ENCODE results near the gene ATG16L2.
A peak's percentile ranks its signal among the peaks of the same experiment; 100 is the strongest.

The ATG16L2 gene

GRCh38 chr11:72778535-72779494 is 35.4 kb upstream of the ATG16L2 start:
- DNase-seq, result no peak

GRCh38 chr11:72779495-72780128 is 34.6 kb upstream of the ATG16L2 start:
- TF ChIP-seq CTCF (IDR thresholded peaks at IDR 0.05; ENCODE audit: low read depth, low read length, missing control alignments), result no peak
- no peak for DNase-seq

More at GRCh38 chr11:72778535-72779494, 35.4 kb upstream of the ATG16L2 start:
- H3K4me3 ChIP-seq (ENCODE audit: low read depth, low read length), result no peak overlapping the region
- no peak overlapping the region for H3K27ac ChIP-seq
- TF ChIP-seq CTCF (IDR thresholded peaks at IDR 0.05; ENCODE audit: low read depth, low read length, missing control alignments), result no peak
- H3K36me3 ChIP-seq (replicated peaks), result no peaks in the 10 kb centered on the region
- in situ Hi-C loops (cut with HindIII; ENCODE audit: low pct_ligation_motif_present, low sequenced_read_pairs), result no loop called here
- no peaks in the 10 kb centered on the region for H3K27me3 ChIP-seq (replicated peaks)

GRCh38 chr11:72780296-72781062 is 33.7 kb upstream of the ATG16L2 start:
- in situ Hi-C loops (cut with HindIII; ENCODE audit: low pct_ligation_motif_present, low sequenced_read_pairs), result no loop called here
- Histone ChIP-seq H3K4me3 (ENCODE audit: low read depth, low read length) (peak overlapping the region; percentile 31), H3K27ac (no peak overlapping the region), H3K36me3 (replicated peaks) (no peaks in the 10 kb centered on the region), H3K27me3 (replicated peaks) (no peaks in the 10 kb centered on the region)
- no peak for TF ChIP-seq CTCF (IDR thresholded peaks at IDR 0.05; ENCODE audit: low read depth, low read length, missing control alignments)
- no peak for DNase-seq

More at GRCh38 chr11:72779495-72780128, 34.6 kb upstream of the ATG16L2 start:
- Histone ChIP-seq H3K27me3 (replicated peaks) (no peaks in the 10 kb centered on the region), H3K36me3 (replicated peaks) (no peaks in the 10 kb centered on the region), H3K4me3 (ENCODE audit: low read depth, low read length) (no peak overlapping the region), H3K27ac (no peak overlapping the region)
- in situ Hi-C loops (cut with HindIII; ENCODE audit: low pct_ligation_motif_present, low sequenced_read_pairs), result no loop called here

- no peak for DNase-seq
- H3K27ac ChIP-seq, result no peak overlapping the region
- H3K36me3 ChIP-seq (replicated peaks), result no peaks in the 10 kb centered on the region
- no peak for TF ChIP-seq CTCF (IDR thresholded peaks at IDR 0.05; ENCODE audit: low read depth, low read length, missing control alignments)
- H3K27me3 ChIP-seq (replicated peaks), result no peaks in the 10 kb centered on the region
- H3K4me3 ChIP-seq (ENCODE audit: low read depth, low read length), result peak overlapping the region; percentile 31
- in situ Hi-C loops (cut with HindIII; ENCODE audit: low pct_ligation_motif_present, low sequenced_read_pairs), result no loop called here
Observed at GRCh38 chr11:72781063-72781312, 33.2 kb upstream of the ATG16L2 start.

- Histone ChIP-seq H3K4me3 (ENCODE audit: low read depth, low read length) (peak overlapping the region; percentile 31), H3K27ac (no peak overlapping the region), H3K36me3 (replicated peaks) (no peaks in the 10 kb centered on the region), H3K27me3 (replicated peaks) (no peaks in the 10 kb centered on the region)
- in situ Hi-C loops (cut with HindIII; ENCODE audit: low pct_ligation_motif_present, low sequenced_read_pairs), result no loop called here
- no peak for TF ChIP-seq CTCF (IDR thresholded peaks at IDR 0.05; ENCODE audit: low read depth, low read length, missing control alignments)
- no peak for DNase-seq
Observed at GRCh38 chr11:72781313-72782080, 32.7 kb upstream of the ATG16L2 start.

Measured in brain microvascular endothelial cell (primary cell).